GM21825 (cell line): Measurements from ENCODE around the gene CPN2.

Experiments
- ATAC-seq: cut with Tn5 transposase; IDR thresholded peaks from one replicate; pipeline ENCODE4 v1.9.1; 2021; ENCODE audit warnings: mild to moderate bottlenecking, moderate library complexity; ENCODE audit not compliant: unreplicated experiment

The CPN2 gene, protein sequence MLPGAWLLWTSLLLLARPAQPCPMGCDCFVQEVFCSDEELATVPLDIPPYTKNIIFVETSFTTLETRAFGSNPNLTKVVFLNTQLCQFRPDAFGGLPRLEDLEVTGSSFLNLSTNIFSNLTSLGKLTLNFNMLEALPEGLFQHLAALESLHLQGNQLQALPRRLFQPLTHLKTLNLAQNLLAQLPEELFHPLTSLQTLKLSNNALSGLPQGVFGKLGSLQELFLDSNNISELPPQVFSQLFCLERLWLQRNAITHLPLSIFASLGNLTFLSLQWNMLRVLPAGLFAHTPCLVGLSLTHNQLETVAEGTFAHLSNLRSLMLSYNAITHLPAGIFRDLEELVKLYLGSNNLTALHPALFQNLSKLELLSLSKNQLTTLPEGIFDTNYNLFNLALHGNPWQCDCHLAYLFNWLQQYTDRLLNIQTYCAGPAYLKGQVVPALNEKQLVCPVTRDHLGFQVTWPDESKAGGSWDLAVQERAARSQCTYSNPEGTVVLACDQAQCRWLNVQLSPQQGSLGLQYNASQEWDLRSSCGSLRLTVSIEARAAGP

DNA sequence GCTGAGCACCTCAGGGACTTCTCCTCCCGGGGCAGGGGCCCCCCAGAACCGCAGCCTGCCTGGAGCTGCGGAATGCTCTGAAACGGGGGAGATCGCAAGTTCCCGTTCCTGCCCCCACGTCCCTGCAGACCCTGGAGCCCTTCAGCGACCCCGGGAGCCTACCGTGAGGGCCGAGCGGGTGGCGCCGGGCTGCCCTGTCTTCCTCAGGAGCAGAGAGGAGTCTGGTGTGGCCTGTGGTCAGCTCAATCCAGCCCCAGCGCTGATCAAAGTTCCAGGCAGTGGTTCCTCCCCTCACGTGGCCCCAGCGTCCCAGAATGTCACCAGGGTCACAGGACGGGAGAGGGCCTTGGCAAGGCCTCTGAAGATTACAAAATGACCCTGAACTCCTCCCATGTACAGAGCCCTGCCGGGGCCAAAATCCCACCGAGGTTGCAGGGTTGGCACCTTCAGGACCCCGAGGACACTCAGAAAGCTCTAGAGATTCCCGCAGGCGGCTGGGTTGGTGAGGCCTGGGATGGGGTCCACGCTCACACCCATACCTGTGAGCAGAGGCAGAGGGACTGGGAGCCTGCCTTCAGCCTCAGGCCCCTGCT is at the start of gene CPN2:
CPN2 (minus strand) TSS at position 249 of the 593 bp plus-strand sequence. CDS start 8,626 bp downstream, outside the sequence.
- no peak for ATAC-seq

DNA sequence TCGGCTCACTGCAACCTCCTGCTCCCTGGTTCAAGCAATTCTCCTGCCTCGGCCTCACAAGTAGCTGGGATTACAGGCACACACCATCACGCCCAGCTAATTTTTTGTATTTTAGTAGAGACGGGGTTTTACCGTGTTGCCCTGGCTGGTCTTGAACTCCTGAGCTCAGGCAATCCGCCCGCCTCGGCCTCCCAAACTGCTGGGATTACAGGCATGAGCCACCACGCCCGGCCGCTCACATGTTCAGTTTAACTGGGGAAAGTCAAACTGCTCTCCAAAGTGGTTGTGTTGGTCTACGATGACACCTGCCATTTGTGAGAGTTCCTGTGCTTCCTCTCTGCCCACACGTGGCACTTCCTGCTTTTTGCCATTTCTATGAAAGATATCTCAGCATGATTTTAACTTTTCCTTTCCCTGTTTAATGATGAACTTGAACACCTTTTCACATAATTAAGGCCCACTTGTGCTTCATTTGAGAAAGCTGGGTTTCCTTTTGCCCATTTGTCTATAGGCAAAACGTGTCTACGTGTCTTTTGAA is 48.8 kb upstream of the CPN2 start:
- ATAC-seq = no peak

DNA sequence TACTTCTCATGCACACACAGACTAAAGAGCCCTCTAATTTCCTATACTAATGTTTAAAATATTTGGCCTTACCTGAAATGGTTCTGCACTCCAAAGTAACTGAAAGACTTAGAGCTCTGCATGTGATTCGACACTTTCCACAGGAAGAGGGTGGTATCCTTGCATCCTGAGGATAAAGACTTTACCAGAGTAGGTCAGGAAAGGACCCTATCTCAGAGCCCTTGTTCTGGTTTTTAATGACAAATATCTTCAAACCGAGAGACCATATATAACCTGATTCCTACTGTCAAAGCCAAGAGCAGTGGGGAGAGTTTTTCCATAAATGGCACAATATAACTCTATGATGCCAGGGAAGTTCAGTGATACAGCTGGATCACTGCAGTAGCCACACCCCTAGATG is 48.0 kb upstream of the CPN2 start, which contains the start of gene GP5:
GP5 (minus strand) TSS at position 101 of the 400 bp plus-strand sequence. CDS start 984 bp downstream, outside the sequence.
- no peak for ATAC-seq

DNA sequence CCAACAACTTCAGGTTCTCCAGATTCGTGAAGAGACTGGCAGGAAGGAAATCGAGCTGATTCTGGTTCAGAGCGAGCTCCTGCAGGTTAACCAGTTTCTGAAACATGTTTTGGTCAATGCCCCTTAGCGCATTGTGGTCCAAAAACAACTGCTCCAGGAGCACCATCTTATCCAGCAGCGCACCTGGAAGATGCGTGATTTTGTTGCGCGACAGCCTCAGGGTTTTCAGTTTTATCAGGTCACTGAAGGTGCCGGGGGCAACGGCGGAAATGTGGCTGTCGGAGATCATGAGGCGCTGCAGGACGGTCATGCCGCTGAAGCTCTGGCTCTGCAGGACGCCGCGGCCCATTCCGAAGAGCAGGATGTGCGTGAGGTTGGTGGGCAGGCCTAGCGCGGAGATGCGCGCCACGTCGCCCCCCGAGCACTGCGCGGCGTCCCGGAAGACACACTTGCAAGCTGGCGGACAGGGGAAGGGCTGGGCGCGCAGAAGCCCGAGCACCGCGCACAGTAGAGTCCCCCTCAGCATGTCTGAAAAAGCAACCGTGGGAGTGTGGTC is 46.7 kb upstream of the CPN2 start:
- ATAC-seq = no peak

DNA sequence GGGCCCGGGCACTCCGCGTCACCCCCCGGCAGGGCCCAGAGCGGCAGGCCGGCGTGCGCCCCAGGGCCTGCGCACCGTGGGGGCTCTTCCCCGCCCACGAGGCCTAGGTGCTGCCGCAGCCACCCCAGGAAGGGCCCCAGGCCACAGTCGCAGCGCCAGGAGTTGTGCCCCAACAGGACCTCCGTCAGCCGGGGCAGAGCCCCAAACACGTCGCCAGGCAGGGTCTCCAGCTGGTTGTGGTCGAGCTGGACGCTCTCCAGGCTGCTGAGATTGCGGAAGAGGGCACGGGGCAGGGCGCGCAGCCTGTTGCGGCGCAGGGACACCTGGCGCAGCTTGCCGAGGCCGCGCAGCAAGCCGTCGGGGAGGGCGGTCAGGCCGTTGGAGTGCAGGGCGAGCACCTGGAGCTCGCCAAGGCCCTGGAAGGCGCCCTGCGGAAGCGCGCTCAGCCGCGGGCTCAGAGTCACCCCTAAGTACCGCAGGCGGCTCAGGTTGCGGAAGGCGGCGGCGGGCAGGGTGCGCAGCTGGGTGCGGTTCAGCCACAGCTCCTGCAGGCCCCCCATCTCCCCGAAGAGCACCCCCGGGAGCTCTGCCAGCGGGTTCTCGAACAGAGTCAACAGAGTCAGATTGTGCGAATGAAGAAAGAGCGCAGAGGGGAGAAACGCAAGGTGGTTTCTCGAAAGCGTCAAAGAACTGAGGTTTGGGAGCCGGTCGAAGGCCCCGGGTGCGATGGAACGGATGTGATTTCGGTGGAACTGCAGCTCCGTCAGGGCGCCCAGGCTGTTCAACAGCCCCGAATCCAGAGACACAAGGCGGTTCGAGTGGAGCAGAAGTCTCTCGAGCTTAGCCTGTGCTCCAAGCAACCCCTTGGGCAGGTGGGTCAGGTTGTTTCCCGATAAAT is 46.0 kb upstream of the CPN2 start:
- ATAC-seq = no peak

DNA sequence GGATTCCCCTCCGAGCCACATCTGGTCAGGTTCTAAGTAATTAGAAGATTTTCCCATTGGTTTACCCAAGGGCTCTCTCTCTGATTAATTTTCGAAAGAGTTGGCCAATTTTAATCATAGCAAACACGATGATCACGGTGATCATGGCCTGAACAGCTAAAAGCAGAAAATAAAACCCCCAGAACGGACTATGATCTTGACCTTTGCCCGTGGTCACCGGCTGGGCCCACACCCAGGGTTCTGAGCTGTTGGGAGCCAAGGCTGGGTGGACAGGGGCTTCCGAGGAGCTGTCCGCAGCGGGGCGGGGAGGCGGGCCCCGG is 45.4 kb upstream of the CPN2 start:
- ATAC-seq = no peak

DNA sequence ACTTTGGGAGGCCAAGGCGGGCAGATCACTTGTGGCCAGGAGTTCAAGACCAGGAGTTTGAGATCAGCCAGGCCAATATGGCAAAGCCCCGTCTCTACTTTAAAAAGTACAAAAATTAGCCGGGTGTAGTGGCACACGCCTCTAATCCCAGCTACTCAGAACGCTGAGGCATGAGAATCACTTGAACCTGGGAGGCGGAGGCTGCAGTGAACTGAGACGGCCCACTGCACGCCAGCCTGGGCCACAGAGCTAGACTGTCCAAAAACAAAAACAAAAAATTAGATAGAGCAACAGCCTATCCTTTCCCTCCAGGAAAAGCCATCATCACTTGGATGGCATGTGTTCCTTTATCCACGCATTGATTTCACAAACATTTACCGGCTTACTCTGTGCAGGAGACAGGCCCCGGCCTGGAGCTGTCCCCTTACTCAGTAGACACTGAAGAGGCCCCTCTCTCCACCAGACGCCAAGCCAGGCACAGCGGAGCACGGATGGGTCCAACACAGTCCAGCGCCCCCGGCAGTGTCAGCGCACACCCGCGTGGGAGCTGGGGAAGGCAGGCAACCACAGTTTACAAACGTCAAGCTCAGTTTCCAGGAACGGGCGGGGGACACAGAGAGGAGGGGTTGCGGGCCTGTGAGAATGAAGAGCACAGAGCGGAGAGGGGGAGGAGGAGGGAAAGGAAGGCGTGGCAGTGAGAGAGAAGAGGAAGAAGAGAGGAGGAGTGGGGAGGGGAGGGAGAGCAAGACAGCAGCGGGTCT is 44.8 kb upstream of the CPN2 start:
- no peak for ATAC-seq

DNA sequence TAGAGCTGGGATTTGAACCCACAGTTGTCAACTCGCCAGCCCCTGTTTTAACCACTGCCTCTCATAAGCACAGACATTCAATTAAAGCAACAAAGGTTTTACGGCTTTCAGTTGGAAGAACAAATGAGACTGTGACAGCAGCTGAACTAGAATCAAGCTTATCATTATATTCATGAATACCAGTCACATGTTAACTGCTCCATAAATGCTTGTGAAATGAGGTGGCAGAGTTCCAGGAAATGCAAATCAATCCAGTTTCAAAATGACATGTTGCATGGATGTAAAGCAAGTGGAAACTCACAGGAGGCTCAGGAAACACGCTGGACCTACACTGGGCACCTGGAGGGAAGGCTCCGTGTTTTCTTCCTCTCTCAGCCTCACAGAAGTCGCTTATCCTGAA is 44.1 kb upstream of the CPN2 start:
- no peak for ATAC-seq

DNA sequence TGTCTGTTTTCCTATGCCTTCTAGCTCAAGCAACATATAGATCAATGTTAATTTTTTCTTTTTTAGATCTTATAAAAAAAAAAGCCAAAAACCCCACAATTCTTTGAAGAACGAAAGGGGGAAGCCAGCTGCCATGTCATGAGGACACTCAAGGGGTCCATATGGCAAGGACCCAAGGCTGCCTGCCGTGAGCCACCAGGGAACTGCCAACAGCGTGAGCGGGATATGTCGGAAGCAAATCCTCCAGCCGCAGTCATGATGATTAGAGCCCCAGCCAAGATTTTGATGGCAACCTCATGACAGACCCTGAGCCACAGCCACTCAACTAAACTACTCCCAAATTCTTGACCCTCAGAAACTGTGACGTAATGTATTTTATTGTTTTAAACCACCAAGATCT is 41.4 kb upstream of the CPN2 start:
- no peak for ATAC-seq

DNA sequence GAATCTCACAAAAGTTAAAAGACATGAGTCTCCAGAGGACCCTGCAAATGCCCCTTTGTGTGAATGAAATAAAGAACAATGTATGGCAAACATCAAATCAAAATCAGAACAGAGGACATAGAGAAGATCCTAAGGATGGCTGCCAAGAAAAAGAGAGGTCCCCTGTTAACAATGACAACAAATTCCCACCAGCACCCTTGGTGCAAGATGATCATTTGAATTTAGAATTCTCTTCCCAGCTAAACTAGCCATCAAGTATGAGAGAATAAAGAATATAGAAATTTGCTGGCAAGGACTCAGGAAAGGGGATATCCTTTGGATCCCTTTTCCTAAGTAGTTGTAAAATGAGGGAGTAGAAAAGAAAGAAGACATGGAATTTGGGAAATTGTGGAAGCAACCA is 39.7 kb upstream of the CPN2 start:
- no peak for ATAC-seq

DNA sequence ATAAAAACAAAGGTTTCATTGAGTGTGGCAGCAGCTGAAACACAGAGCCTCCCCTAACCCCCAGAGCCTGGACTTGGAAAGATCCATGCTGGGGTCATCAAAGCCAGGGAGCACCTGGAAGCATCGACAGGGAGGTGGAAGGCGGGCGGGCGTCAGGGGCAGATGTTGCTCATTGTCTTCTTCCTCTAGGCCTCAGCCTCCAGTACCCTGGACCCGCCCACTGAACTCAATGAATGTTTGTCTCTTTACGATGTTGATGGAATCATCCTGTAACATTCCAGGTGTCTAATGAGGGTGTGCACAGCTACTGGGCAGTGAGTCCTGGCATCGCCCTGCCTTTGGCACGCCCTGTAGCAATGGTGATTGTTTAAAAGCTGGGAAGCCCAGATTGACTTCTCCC is 38.1 kb upstream of the CPN2 start:
- ATAC-seq = no peak

DNA sequence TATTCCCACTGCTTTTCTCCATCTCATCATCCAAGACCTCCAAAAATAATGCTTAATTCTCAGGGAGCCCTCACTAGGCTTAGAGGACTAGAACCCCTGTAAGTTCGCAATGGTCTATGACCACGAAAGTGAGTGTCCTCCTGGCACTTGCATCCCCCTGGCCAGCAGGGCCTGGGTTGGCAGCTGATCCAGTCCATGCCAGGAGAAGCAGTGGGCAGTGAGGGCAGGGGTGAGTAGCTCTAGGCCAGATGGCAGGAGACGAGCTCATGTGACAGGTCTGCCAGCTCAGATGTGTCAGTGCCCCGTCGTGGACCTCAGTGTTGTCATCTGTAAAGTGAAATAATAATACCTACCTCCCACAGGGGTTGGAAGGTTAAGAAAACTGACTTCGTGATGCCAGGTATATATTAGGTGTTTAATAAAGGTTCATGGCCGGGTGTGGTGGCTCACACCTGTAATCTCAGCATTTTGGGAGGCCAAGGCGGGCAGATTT is 36.8 kb upstream of the CPN2 start:
- ATAC-seq = no peak

DNA sequence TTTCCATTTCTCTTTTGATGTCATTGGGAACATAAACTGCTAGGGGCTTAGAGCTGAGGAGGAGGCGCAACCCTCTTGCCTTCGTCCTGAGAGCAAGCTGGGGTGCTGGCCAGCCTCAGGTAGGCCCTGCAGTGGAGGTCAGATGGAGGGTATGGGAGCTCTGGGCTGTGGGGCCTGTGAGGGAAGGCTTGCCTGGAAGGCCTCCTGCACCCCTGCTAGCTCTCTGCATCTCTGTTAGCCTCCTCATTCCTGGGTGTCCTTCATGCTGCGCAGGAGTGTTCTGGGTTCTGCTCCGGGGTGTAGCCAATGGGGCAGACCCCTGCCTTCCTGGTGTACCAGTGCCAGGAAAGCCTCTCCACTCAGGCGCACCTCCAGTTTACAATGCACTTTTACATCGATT is 36.1 kb upstream of the CPN2 start:
- ATAC-seq = no peak

DNA sequence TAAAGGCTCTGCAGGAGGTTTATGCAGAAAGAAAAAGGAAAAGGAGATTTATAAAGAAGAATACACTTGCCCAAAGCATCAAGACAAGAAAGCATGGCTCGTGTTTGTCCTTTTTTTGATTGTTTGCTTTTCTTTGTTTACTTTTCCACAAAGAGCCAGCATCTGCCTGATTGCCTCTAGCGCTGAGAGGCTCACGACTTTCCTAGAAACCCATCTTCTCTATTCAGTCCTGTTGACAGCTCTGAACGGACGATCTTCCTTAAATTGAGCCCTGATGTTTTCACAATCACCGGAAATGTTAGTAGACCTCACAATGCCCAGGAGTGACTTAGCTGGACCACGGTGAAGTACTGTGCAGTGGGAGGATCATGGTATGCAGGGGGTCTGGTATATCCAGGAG is 35.5 kb upstream of the CPN2 start:
- no peak for ATAC-seq

DNA sequence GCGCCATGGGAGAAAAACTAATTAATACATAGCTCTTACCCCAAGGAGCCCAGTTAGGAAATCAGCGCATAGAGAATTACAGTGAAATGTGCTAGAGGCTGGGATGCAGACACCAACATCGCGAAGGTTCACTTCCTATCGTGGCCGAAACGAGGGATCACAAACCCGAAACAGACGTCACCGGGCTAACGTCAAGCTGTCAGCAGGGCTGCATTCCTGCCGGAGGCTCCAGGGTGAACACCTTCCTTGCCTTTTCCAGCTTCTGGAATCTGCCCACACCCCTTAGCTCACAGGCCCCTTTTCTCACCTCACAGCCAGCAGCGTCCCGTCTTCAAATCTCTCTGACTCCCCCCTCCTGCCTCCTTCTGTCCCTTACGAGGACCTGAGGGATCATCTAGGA is 34.9 kb upstream of the CPN2 start:
- ATAC-seq = no peak

DNA sequence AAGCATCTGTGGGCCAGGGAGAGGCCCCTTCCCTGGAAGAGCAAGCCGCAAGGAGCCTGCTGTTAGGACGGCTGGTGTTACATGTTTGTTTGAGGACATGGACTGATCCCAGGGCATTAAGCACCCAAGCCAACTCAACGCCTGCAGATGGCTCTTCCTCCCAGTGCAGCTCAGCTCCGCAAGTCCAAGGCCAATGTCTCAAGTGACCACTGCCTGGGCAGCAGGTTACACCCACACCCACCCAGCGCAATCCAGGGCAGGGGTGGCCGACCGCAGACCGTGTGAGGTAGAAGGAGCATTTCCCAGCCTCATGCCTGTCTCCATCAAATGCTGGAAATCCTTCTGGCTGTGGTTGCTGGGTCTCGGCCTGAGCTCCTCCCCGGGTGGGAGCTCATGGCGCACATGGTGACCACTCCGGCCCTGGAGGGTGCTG is 33.5 kb upstream of the CPN2 start:
- no peak for ATAC-seq

DNA sequence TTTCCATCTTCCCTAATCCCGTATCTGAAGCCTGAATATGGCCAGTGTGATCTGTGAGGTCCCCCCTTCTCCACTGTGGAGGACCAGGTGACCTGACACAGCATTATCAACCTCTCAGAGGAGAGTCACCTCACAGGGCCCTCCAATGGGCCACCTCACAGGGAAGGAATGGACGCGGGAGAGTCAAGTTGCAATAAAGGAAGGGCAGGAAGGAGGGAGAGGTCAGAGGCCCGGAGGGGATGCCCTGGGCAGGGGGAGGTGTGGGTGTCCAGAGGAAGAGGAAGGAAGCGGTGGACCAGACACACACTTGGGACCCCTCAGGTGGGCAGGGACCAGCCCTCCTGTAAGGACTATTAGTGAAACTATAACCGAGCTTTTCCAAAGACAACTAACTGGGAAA is 33.0 kb upstream of the CPN2 start:
- ATAC-seq = no peak

DNA sequence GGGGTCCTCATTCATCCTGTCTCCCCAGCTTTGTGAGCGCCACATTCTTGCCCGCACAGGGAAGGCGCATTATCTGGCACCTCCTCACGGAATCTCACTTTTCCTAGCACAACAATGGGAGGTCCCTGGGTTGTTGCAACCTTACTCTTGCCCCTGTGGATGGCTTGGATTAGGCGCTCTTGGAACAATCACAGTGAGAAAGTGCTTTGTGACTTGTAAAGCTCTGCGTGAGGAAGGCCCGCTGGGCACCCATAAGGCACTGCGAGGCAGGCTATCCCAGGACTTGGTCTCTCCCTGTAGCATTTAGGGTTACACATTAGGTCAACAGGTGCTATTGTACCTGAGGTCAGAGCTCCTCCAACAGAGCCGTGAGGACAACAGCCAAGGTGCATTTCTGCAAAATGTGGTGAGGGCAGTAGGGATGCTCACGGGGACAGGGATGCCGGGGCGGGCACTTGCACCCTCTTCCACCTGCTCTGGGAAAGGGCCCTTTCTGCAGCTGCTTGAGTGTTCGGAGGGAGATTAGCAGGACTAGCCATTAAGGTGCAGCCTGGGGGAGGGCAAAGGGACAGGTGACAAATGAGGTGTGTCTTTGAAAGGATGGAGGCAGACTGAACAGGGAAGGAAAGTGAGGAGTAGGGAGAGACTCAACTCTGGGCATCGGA is 32.3 kb upstream of the CPN2 start:
- no peak for ATAC-seq

DNA sequence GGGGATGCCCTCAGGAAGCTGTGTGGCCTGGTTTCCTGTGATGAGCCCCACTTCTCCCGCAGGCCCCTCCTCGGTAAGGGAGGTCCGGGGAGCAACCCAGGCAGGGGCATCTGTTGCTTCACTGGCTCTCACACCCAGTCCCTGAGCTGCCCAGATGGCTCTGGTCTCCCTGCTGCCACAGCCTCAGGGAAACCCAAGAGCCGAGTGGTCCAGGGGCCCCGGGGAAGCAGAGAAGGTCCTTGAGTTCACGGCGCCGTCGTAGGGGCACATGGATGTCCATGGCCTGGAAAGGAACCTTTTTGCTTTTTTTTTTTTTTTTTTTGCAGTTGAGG is 31.7 kb upstream of the CPN2 start:
- no peak for ATAC-seq
